NCI-H2107 treated with DMSO at 0.1 percent for 48 hours (cell line): ENCODE data around the gene ESF1.
"Not testable (repeated sequence)": the region's sequence is repeated elsewhere in the genome, so short reads cannot be mapped to it uniquely, and the experiment has no call there.

Experiments used
- DNase-seq: peaks from one replicate; lab custom pipeline; 2025; ENCODE audit not compliant: unreplicated experiment; lab: John Stamatoyannopoulos, UW

Gene ESF1

GRCh38 chr20:13739731-13740649, 44.7 kb downstream of the ESF1 start:
- DNase-seq = no peak

GRCh38 chr20:13738187-13738586, 46.5 kb downstream of the ESF1 start:
- DNase-seq = not testable (repeated sequence)

- no peak for DNase-seq
Measured at GRCh38 chr20:13736436-13737191, 48.1 kb downstream of the ESF1 start.

GRCh38 chr20:13735826-13736225, 48.9 kb downstream of the ESF1 start:
- no peak for DNase-seq

GRCh38 chr20:13723011-13723410, 61.7 kb downstream of the ESF1 start:
- DNase-seq = no peak

- DNase-seq = no peak
Measured at GRCh38 chr20:13718171-13718570, 66.5 kb downstream of the ESF1 start.

- DNase-seq = no peak
Measured at GRCh38 chr20:13717631-13718044, 67.1 kb downstream of the ESF1 start.

GRCh38 chr20:13715171-13715570, 69.5 kb downstream of the ESF1 start:
- DNase-seq = no peak

GRCh38 chr20:13708234-13708633, 76.5 kb downstream of the ESF1 start:
- DNase-seq = no peak

- no peak for DNase-seq
Measured at GRCh38 chr20:13703265-13703664, 81.5 kb downstream of the ESF1 start.

- DNase-seq = no peak
Measured at GRCh38 chr20:13701486-13701885, 83.2 kb downstream of the ESF1 start.

- no peak for DNase-seq
Measured at GRCh38 chr20:13700761-13701160, 84.0 kb downstream of the ESF1 start.

- DNase-seq = no peak
Measured at GRCh38 chr20:13694420-13695150, 90.1 kb downstream of the ESF1 start.

GRCh38 chr20:13692802-13693736, 91.7 kb downstream of the ESF1 start:
- no peak for DNase-seq

GRCh38 chr20:13690943-13691342, 93.8 kb downstream of the ESF1 start:
- no peak for DNase-seq

- DNase-seq = no peak
Measured at GRCh38 chr20:13687815-13688214, 96.9 kb downstream of the ESF1 start.

- DNase-seq = no peak
Measured at GRCh38 chr20:13685623-13686022, 99.1 kb downstream of the ESF1 start.

GRCh38 chr20:13684566-13685222, 100.0 kb downstream of the ESF1 start:
- DNase-seq = no peak

- no peak for DNase-seq
Measured at GRCh38 chr20:13683833-13684232, 100.9 kb downstream of the ESF1 start.
